Left cardiac atrium (tissue), 4 donors: Measurements from ENCODE around the gene EFEMP2. TPM values are rescaled to one million over a fixed set of nuclear protein-coding genes. Genes with fewer than 3 reads are reported as not detected.

Source experiments
- ATAC-seq, 2 donors: fragments of 200-7000 bp; cut with Tn5 transposase; one replicate each; pipeline ENCODE4 v1.9.1; 2020; ENCODE audit warnings: mild to moderate bottlenecking in 2 of 2, moderate library complexity in 2 of 2
- DNase-seq: peaks from one replicate; pipeline ENCODE4 v3.0.0-alpha.2; 2020
- intact Hi-C, 2 donors: fragments of 100-400 bp; cut with DNase I; formaldehyde crosslinking; loops; one replicate each; pipeline versions ENCODE4 v1.14.1 to v1.15.1; 2022 to 2023
- total RNA-seq, 2 donors: library from RNA; stranded (reverse); fragmentation: NEBNext Ultra II Directional; extraction: Animal tissue kit (Norgen Biotek cat#: 25700); gene quantifications; one replicate each; pipeline ENCODE4 v1.2.1, GENCODE V29; 2021
- donor health status: DM: no; HTN: yes; CAD: no.
- donor health status: DM: no; HTN: yes; CAD: no; lungs with severe emphysema.
- donor health status: DM: yes; HTN: yes; CAD: no.
- donor health status: Dilated cardiomyopathy.

Gene EFEMP2
- total RNA-seq, 2 donors from 2014 or later: 98.0 to 103 TPM

- peak; percentile 82 to 84 for ATAC-seq
- DNase-seq: peak; percentile 97
- intact Hi-C loops: loop anchor here (1.0 to 10.0 kb wide), 2 partner anchors 73 to 77 kb away; partner anchors contain the start of gene SART1 (in 2 of the 2)
These were observed 15.7 kb upstream of the EFEMP2 start, which contains the start of gene FIBP for GRCh38 chr11:65888163-65888814. FIBP (minus strand) TSS chr11:65888471; CDS start chr11:65888418, 53 bp downstream.

DNA sequence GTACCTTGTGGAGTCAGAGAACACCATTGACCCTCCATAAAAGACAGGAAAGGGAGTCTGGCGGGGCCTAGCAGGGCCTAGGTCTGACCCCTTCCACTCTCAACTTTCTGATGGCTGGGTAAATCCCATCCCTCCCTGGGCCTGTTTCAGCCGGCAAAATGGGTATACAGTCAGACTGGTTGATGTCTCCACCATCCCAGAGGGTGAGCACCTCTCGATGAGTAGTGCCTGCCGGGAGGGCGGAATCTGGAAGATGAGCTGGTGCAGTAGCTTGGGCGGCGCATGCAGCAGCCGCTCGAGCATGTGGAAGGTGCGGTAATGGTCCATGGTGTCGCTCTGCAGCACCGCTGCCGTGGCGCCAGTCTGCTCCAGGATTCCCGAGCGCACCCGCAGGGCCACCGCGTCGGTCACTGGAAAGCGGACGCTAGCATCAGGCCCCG is 15.1 kb upstream of the EFEMP2 start:
- DNase-seq: no peak
- intact Hi-C loops: loop anchor here (1.0 to 10.0 kb wide), 2 partner anchors 74 to 77 kb away; partner anchors contain the start of gene SART1 (in 2 of the 2)
- no peak for ATAC-seq

GRCh38 chr11:65886826-65887722 is 14.5 kb upstream of the EFEMP2 start:
- DNase-seq (no peak), ATAC-seq (no peak)
- intact Hi-C loops: loop anchor here in 1 of 2 donors (10.0 kb wide), 1 partner anchor 78 kb away; the partner anchor contains the start of gene SART1

- DNase-seq (no peak), ATAC-seq (no peak)
- intact Hi-C loops: loop anchor here (2.0 to 10.0 kb wide), 2 partner anchors 79 to 103 kb away; partner anchors contain the start of gene SART1 (in 1 of the 2)
These were observed 13.4 kb upstream of the EFEMP2 start for GRCh38 chr11:65885808-65886536.

DNA sequence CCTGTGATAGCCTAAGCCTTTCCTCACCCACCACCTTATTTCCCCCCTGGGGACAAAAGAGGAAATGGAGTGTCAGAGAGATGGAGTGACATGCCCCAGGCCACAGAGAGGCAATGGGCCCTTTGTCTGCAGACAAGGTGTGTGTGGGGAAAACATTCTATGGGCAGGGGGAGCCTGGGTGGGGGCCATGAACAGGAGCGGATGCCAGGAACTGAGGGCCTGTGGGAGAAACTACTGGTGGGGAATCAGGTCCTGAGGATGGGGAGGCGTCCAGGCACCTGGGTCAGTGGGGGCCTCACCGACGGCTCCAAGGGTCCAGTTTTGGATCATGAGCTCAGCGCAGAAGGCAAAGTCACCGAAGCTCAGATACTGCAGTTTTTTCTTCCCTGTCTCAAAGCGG is 12.6 kb upstream of the EFEMP2 start:
- DNase-seq: no peak
- ATAC-seq: no peak
- intact Hi-C loops: loop anchor here (2.0 to 10.0 kb wide), 2 partner anchors 80 to 104 kb away; partner anchors contain the start of gene SART1 (in 1 of the 2)

DNA sequence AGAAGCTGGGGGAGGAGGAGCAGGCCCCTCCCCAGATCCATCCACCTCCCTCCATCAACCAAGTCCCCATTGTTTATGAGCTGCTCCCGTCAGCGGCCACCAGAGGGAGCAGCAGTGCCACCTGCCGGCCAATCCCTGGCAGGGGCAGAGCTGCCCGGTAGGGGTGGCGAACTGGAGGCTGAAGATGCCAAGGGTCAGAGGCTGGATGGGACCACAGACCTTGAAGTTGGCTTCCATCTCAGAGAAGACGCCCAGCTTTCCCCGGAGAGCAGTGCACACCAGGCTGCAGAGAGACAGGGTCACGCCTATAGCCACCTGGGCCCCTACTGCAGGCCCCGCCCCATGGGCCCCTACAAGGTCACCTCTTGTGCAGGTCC is 12.1 kb upstream of the EFEMP2 start:
- DNase-seq: peak; percentile 79
- intact Hi-C loops: loop anchor here (2.0 to 10.0 kb wide), 3 partner anchors 80 to 104 kb away; partner anchors contain the start of gene SART1 (in 1 of the 2)
- ATAC-seq: peak; percentile 12 to 18

DNA sequence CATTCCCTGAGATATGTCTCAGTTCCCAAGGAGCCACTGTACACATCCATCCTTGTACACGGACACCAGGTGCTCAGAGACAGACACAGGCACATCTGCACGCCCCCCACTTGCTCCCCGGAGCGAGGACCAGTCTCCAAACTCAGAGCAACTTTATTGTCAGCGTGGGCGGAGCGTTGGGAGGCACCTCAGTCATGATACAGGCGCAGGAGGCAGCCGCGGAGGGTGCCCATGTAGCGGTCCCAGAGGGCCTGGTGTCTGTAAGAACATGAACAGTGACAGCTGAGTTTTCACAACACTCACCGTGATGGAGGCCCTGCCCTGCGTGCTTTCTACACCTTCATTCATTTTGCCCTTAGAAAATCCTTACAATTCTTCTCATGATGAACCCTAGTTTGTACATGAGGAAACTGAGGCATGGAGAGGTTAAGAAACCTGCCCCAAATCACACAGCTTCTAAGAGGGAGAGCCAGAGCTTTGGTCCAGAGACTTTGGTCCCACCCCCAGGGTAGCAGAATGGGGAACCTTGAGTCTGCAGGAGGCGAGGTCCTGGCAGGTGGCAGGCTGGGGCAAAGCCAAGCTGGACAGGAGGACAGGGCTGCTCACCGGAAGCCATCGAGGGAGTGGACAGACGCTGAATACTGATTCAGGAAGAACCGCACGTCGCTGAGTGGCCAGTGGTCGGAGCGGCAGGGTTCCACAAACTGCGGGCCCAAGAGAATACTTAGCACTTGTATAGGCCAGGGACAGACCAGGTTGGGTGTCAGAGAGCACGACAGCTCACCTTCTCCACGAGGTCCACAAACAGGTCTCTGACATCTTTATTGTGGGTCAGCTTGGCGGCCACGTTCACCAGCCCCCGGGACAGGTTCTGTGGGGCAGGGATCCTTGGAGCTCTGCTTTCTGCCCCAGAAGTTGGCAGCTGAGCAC is 11.5 kb upstream of the EFEMP2 start:
- DNase-seq: peak; percentile 20
- intact Hi-C loops: loop anchor here (2.0 to 10.0 kb wide), 3 partner anchors 81 to 105 kb away; partner anchors contain the start of gene SART1 (in 1 of the 2)
- no peak for ATAC-seq

- DNase-seq (peak; percentile 21), ATAC-seq (no peak)
- intact Hi-C loops: loop anchor here in 1 of 2 donors (5.0 to 10.0 kb wide), 2 partner anchors 82 to 104 kb away; partner anchors contain the start of gene SART1
These were observed 10.6 kb upstream of the EFEMP2 start for GRCh38 chr11:65883058-65883761.

DNA sequence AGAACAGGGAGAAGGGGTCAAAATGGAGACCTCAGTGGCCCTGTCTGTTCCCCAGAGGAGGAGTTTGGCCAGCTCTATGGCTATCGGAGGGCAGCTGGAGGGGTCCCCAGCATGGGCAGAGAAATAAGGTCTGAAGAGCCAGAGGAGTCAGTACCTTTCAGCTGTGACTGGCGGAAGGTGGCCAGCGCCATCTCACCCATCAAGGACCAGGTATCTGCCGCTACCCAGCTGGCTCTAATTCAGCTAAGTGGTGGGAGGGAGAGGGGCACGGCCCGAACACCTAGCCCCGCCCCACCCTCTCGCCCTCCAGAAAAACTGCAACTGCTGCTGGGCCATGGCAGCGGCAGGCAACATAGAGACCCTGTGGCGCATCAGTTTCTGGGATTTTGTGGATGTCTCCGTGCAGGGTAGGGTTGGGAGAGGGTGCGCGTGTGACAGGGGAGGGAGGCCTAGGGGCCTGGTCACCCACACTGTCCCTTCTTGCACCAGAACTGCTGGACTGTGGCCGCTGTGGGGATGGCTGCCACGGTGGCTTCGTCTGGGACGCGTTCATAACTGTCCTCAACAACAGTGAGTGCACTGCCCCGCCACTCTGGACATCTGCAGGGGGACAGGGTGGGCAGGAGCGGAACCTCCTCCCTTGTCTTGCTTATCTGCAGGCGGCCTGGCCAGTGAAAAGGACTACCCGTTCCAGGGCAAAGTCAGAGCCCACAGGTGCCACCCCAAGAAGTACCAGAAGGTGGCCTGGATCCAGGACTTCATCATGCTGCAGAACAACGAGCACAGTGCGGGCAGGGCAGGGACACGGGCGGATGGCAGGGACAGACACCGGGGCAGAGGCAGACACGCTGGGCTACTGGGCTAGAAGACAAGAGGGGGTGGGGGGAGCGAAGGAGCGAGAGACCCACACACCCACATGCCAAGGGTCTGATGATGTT is 9.8 kb upstream of the EFEMP2 start:
- peak; percentile 28 for DNase-seq
- intact Hi-C loops: loop anchor here in 1 of 2 donors (5.0 to 10.0 kb wide), 2 partner anchors 82 to 105 kb away; partner anchors contain the start of gene SART1

DNA sequence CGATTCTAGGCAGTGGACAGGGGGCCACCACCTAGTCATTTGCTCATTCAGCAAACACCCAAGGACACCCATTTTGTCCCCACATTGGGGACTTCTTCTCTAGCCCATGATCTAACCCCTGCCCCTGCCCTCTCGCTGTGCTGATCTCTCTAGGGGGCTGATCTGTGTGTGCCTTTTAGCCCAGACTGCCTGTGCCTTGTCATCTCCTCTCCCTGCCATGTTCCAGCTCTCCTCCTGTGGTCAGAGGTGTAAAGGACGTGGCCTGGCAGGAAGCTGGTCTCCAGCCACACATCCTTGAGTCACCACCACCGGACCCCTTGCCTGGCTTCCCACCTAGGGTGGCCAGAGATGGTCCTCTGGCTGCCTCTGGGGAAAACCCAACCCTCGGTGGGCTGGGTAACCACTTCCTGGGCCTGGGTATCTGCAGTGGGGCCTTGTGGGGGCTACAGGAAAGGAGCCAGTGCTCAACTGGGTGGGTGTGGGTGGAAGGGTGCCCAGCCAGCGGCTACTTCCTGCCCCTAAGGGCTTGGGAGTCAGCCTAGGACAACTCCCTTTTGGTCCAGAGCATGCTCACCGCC is 8.3 kb upstream of the EFEMP2 start:
- ATAC-seq (no peak), DNase-seq (peak; percentile 10)
- intact Hi-C loops: loop anchor here in 1 of 2 donors (5.0 to 10.0 kb wide), 2 partner anchors 84 to 106 kb away; partner anchors contain the start of gene SART1

More for the DNA sequence above, 9.8 kb upstream of the EFEMP2 start:
- no peak for ATAC-seq

DNA sequence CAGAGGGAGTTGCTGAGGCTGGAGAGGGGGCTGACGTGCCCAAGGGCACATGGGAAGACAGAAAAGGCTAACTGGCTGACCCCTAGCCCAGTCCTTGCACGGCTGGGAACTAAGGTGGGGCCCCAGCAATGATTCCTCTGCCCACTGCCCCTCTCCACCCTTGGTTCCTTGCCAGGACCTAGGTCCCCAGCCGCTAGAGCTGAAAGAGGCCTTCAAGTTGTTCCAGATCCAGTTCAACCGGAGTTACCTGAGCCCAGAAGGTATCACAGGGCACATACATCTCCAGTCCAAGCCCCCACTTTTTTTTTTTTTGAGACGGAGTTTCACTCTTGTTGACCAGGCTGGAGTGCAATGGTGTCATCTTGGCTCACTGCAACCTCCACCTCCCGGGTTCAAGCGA is 7.4 kb upstream of the EFEMP2 start:
- DNase-seq: peak; percentile 15
- ATAC-seq: no peak
- intact Hi-C loops: loop anchor here in 1 of 2 donors (5.0 to 10.0 kb wide), 2 partner anchors 85 to 107 kb away; partner anchors contain the start of gene SART1

DNA sequence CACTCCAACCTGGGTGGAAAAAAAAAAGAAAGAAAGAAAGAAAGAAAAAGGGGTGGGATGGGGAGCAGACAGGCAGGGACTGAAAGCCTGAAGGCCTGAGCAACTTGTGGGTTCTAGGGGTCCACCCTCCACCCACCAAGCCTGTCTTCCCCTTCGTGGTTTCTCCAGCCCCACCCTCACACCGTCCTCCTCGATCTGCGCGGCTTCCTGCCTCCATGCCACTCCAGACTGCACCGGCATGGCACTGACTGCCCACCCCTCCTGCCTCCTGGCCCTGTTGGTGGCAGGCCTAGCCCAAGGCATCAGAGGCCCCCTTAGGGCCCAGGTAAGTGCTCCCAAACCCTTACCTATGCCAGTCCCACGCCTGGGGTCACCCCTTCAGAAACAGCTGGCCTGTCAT is 7.0 kb upstream of the EFEMP2 start, which contains the start of gene CTSW:
Gene CTSW, plus strand, starts transcription at position 221 of the 400 bp plus-strand sequence. Its CDS starts 18 bp downstream, at position 239.
- ATAC-seq (peak in 1 of 2 donors; percentile 31), DNase-seq (peak; percentile 23)
- intact Hi-C loops: loop anchor here in 1 of 2 donors (5.0 to 10.0 kb wide), 2 partner anchors 85 to 108 kb away; partner anchors contain the start of gene SART1

- peak; percentile 95 for ATAC-seq
- peak; percentile 96 for DNase-seq
- intact Hi-C loops: loop anchor here in 1 of 2 donors (1.0 kb wide), 1 partner anchor 13 kb away; the partner anchor contains the start of gene MUS81
These were observed 937 bp upstream of the EFEMP2 start for GRCh38 chr11:65873318-65874156.
